Activated CD4-positive, alpha-beta T cell treated with anti-CD3 and anti-CD28 coated beads, Interleukin-2, amount 10 ng/mL, durations not matched to agents 24 days and 14 days (primary cell): ENCODE results near the gene OTUD4. TPM values are rescaled to one million over a fixed set of nuclear protein-coding genes. Genes with fewer than 3 reads are reported as not detected.
"Not testable (repeated sequence)": the region's sequence is repeated elsewhere in the genome, so short reads cannot be mapped to it uniquely, and the experiment has no call there.

Source experiments
- DNase-seq: peaks from one replicate; pipeline ENCODE4 v3.0.0; 2022
- H3K27ac Mint-ChIP-seq: one replicate; pipeline ENCODE4 v1.8.0; 2022; ENCODE audit warnings: mild to moderate bottlenecking, mixed read lengths
- H3K27me3 Mint-ChIP-seq: one replicate; pipeline ENCODE4 v1.8.0; 2022; ENCODE audit warnings: mixed read lengths
- H3K36me3 Mint-ChIP-seq: one replicate; pipeline ENCODE4 v1.8.0; 2022; ENCODE audit warnings: low read depth, mild to moderate bottlenecking, mixed read lengths
- H3K4me1 Mint-ChIP-seq: one replicate; pipeline ENCODE4 v1.8.0; 2021; ENCODE audit warnings: mixed read lengths
- H3K4me3 Mint-ChIP-seq: one replicate; pipeline ENCODE4 v1.8.0; 2022; ENCODE audit warnings: mild to moderate bottlenecking, moderate library complexity, mixed read lengths
- H3K9me3 Mint-ChIP-seq: one replicate; pipeline ENCODE4 v1.8.0; 2021; ENCODE audit warnings: mixed read lengths
- intact Hi-C: fragments of 100-400 bp; cut with micrococcal nuclease; formaldehyde crosslinking; loops from one replicate; pipeline ENCODE4 v1.15.1; 2023
- total RNA-seq: library from RNA; stranded (reverse); gene quantifications from 2 replicates; pipeline ENCODE4 v1.2.3, GENCODE V29; 2022

The OTUD4 gene
- total RNA-seq = 81.2 and 86.4 TPM in 2 replicates

GRCh38 chr4:145180298-145181090 is at the start of gene OTUD4:
Gene OTUD4, minus strand, starts transcription at chr4:145180589. Its CDS starts 616 bp downstream, at chr4:145179973.
- Mint-ChIP-seq H3K9me3 (no peaks in the 10 kb centered on the region), H3K4me3 (peak within 1 kb of the TSS; percentile 95), H3K4me1 (peaks cover 24% of the 10 kb centered on the region), H3K27me3 (peaks cover 3% of the 10 kb centered on the region), H3K27ac (peak within 1 kb of the TSS; percentile 97), H3K36me3 (peaks cover 16% of the 10 kb centered on the region)
- intact Hi-C loops = loop anchor here (1.0 to 10.0 kb wide), 7 partner anchors 82 to 1667 kb away; partner anchors contain the start of genes ABCE1, ANAPC10, MMAA and SMARCA5
- peak; percentile 98 for DNase-seq

- DNase-seq, H3K36me3 Mint-ChIP-seq, intact Hi-C loops, H3K9me3 Mint-ChIP-seq, H3K27ac Mint-ChIP-seq, H3K4me1 Mint-ChIP-seq, H3K4me3 Mint-ChIP-seq: not testable (repeated sequence)
- peaks cover 19% of the 10 kb centered on the region for H3K27me3 Mint-ChIP-seq
Observed at GRCh38 chr4:145223228-145223627, 42.8 kb upstream of the OTUD4 start.

DNA sequence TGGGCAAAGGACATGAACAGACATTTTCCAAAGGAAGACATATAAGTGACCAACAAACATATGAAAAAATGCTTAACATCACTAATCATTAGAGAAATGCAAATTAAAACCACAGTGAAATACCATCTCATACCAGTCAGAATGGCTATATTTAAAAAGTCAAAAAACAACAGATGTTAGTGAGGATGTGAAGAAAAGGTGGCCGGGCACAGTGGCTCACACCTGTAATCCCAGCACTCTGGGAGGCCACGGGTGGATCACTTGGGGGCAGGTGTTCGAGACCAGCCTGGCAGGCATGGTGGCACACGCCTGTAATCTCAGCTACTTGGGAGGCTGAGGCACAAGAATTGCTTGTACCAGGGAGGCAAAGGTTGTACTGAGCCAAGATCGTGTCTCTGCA is 41.1 kb upstream of the OTUD4 start:
- H3K4me1 Mint-ChIP-seq, intact Hi-C loops, DNase-seq, H3K27ac Mint-ChIP-seq, H3K4me3 Mint-ChIP-seq, H3K9me3 Mint-ChIP-seq, H3K36me3 Mint-ChIP-seq: not testable (repeated sequence)
- H3K27me3 Mint-ChIP-seq = peaks cover 24% of the 10 kb centered on the region

DNA sequence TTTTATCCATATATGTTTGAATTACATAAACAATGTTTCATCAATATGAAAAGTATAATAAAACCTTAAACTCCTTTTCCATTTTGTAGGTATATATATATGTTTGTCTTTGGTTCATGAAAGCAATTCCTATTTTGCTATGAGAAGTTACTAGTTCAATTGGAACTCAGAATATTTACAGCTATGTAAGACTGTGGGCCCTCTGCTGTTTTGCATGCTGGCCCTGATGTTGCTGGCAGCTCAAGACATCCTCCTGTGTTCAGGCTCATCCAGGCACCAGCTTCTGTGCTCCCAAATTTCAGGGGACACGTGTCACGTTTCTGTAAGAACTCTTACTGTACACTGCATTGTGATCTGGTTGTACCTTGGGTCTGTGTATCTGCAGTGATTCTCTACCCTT is 38.7 kb upstream of the OTUD4 start:
- Mint-ChIP-seq H3K4me1 (no peaks in the 10 kb centered on the region), H3K36me3 (no peaks in the 10 kb centered on the region), H3K9me3 (peaks cover 6% of the 10 kb centered on the region), H3K4me3 (no peak overlapping the region), H3K27me3 (peaks cover 24% of the 10 kb centered on the region), H3K27ac (no peak overlapping the region)
- no peak for DNase-seq
- intact Hi-C loops = loop anchor here (5.0 kb wide), 2 partner anchors 338 to 398 kb away; partner anchors contain the start of gene MMAA

- Mint-ChIP-seq H3K4me3 (no peak overlapping the region), H3K36me3 (no peaks in the 10 kb centered on the region), H3K27ac (no peak overlapping the region), H3K9me3 (no peaks in the 10 kb centered on the region), H3K4me1 (no peaks in the 10 kb centered on the region), H3K27me3 (peaks cover 19% of the 10 kb centered on the region)
- intact Hi-C loops = loop anchor here (5.0 kb wide), 2 partner anchors 339 to 399 kb away; partner anchors contain the start of gene MMAA
- no peak for DNase-seq
Observed at GRCh38 chr4:145218251-145218650, 37.9 kb upstream of the OTUD4 start.

DNA sequence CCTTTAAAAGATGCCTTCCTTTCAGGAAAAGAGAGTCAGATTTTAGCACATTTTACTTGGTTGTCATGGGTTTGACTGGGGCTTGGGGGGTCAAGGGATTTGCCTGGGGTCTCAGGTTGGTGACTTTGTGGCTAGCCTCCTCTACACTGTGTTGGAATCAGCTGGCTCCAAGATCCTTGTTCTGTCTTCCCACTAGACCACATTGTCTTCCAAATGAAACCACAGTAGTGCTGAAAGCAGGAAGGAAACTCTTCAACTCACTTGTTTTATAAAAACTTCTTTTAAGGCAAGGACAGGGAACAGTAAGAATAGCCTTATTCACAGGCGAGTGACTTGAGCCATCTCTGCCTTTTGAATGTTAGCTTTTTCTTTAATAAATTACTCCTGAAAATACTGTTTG is 37.0 kb upstream of the OTUD4 start:
- H3K4me3 Mint-ChIP-seq = no peak overlapping the region
- H3K9me3 Mint-ChIP-seq = no peaks in the 10 kb centered on the region
- DNase-seq = no peak
- H3K36me3 Mint-ChIP-seq = no peaks in the 10 kb centered on the region
- intact Hi-C loops = loop anchor here (5.0 kb wide), 2 partner anchors 340 to 400 kb away; partner anchors contain the start of gene MMAA
- no peak overlapping the region for H3K27ac Mint-ChIP-seq
- H3K4me1 Mint-ChIP-seq = no peaks in the 10 kb centered on the region
- peaks cover 17% of the 10 kb centered on the region for H3K27me3 Mint-ChIP-seq

DNA sequence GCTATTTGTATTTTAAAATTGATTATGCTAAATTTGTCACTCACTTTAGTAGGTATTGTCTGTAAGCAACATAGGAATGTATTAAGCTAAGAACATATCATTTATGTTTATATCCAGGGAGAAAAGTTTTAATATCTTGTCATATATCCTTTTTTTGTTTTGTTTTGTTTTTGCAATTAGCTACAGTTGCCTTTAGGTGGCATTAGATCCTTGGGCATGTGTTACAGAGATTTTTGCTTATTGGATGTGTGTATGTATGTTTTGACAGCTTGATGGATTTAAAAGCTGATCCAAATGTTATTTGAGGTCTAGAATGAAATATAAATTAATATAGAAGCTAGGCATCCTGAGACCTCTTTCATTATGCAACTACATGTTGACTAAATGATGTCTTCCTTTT is 36.1 kb upstream of the OTUD4 start:
- H3K27me3 Mint-ChIP-seq = peaks cover 11% of the 10 kb centered on the region
- no peaks in the 10 kb centered on the region for H3K9me3 Mint-ChIP-seq
- no peak overlapping the region for H3K27ac Mint-ChIP-seq
- H3K36me3 Mint-ChIP-seq = no peaks in the 10 kb centered on the region
- no peak for DNase-seq
- intact Hi-C loops = loop anchor here (5.0 kb wide), 2 partner anchors 341 to 401 kb away; partner anchors contain the start of gene MMAA
- no peak overlapping the region for H3K4me3 Mint-ChIP-seq
- H3K4me1 Mint-ChIP-seq = no peaks in the 10 kb centered on the region

GRCh38 chr4:145213245-145213644 is 32.9 kb upstream of the OTUD4 start:
- Mint-ChIP-seq H3K36me3 (no peaks in the 10 kb centered on the region), H3K4me3 (no peak overlapping the region), H3K4me1 (no peaks in the 10 kb centered on the region), H3K9me3 (no peaks in the 10 kb centered on the region), H3K27me3 (peaks cover 5% of the 10 kb centered on the region), H3K27ac (no peak overlapping the region)
- no peak for DNase-seq
- intact Hi-C loops = no loop called here

- intact Hi-C loops = no loop called here
- Mint-ChIP-seq H3K36me3 (no peaks in the 10 kb centered on the region), H3K4me1 (no peaks in the 10 kb centered on the region), H3K27me3 (peaks cover 10% of the 10 kb centered on the region), H3K4me3 (no peak overlapping the region), H3K27ac (no peak overlapping the region), H3K9me3 (no peaks in the 10 kb centered on the region)
- no peak for DNase-seq
Observed at GRCh38 chr4:145207934-145208333, 27.5 kb upstream of the OTUD4 start.

DNA sequence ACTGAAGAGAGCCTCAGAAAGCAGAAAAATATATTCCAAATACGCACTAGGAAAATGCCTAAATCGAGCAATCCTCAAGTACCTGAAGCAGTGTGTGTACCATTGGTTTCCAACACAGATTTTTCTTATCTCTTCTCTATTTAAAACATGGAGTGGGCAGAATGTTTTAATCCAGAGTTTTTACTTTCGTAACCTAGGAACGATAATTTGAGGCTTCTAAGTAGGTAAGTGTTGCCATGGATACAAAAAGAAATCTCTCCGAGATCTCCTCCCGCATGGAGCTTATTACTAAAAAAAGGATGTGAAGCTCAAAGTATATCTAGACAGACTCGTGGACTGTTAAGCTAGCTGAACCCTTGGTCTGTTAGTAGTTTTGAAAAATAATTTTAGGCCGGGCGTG is 23.0 kb upstream of the OTUD4 start:
- Mint-ChIP-seq H3K36me3 (no peaks in the 10 kb centered on the region), H3K4me1 (no peaks in the 10 kb centered on the region), H3K4me3 (no peak overlapping the region), H3K27ac (no peak overlapping the region), H3K27me3 (peaks cover 13% of the 10 kb centered on the region), H3K9me3 (no peaks in the 10 kb centered on the region)
- intact Hi-C loops = no loop called here
- DNase-seq = no peak

GRCh38 chr4:145200366-145200765 is 20.0 kb upstream of the OTUD4 start:
- Mint-ChIP-seq H3K4me3 (no peak overlapping the region), H3K27me3 (peaks cover 17% of the 10 kb centered on the region), H3K36me3 (no peaks in the 10 kb centered on the region), H3K9me3 (no peaks in the 10 kb centered on the region), H3K27ac (no peak overlapping the region), H3K4me1 (no peaks in the 10 kb centered on the region)
- no peak for DNase-seq
- intact Hi-C loops = no loop called here

DNA sequence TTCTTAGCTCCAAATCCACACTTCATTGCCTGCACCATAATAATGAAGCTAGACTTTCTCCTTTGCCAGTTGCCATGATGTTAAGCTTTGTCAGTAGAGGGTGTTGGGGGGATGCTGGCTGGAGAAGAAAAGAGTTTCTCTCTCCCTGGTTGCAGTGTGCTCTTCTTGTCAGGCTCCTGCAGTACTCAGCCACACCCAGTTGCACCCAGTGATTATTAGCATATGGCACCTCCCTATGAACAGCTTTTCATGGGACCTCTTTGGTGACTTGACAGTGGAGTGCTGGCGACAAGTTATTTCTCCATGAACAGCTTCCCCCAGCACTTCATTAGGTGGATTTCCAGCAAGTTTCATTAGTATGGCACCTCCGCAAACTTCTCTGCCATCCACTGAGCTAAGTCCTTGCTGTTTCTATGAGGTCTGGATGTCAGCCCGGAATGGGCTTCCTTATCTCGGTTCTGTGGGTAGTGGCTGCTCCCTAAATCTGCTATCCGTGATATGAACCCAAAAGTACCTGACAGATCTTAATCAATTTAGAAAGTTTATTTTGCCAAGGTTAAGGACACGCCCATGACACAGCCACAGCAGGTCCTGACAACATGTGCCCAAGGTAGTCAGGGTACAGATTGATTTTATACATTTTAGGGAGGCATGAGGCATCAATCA is 18.8 kb upstream of the OTUD4 start:
- no peak overlapping the region for H3K27ac Mint-ChIP-seq
- no peaks in the 10 kb centered on the region for H3K36me3 Mint-ChIP-seq
- H3K4me3 Mint-ChIP-seq = no peak overlapping the region
- peaks cover 13% of the 10 kb centered on the region for H3K27me3 Mint-ChIP-seq
- H3K9me3 Mint-ChIP-seq = no peaks in the 10 kb centered on the region
- intact Hi-C loops = no loop called here
- H3K4me1 Mint-ChIP-seq = no peaks in the 10 kb centered on the region
- no peak for DNase-seq

GRCh38 chr4:145196747-145197146 is 16.4 kb upstream of the OTUD4 start:
- H3K36me3 Mint-ChIP-seq = no peaks in the 10 kb centered on the region
- intact Hi-C loops = no loop called here
- no peaks in the 10 kb centered on the region for H3K9me3 Mint-ChIP-seq
- H3K27me3 Mint-ChIP-seq = peaks cover 15% of the 10 kb centered on the region
- no peak overlapping the region for H3K4me3 Mint-ChIP-seq
- H3K27ac Mint-ChIP-seq = no peak overlapping the region
- H3K4me1 Mint-ChIP-seq = no peaks in the 10 kb centered on the region
- no peak for DNase-seq
